Gastroesophageal sphincter (tissue), 4 donors: ENCODE results near the gene KIAA0930. TPM values are rescaled to one million over a fixed set of nuclear protein-coding genes. Genes with fewer than 3 reads are reported as not detected.

ENCODE experiments used
- ATAC-seq: fragments of 150-250 bp; one replicate; pipeline ENCODE4 v1.9.1; 2016; ENCODE audit warnings: mild to moderate bottlenecking, moderate library complexity
- H3K27ac ChIP-seq, 4 donors: fragments of 200-600 bp; sonication (generic) in 3 of 4; 1 replicate in 3 of 4; 2 replicates in 1 of 4; pipeline ENCODE4 v1.5.1; 2016 to 2019
- H3K27me3 ChIP-seq: fragments of 200-600 bp; sonication (generic); one replicate; pipeline ENCODE4 v1.5.1; 2019
- H3K36me3 ChIP-seq, 2 donors: fragments of 200-600 bp; sonication (generic); one replicate each; pipeline ENCODE4 v1.5.1; 2019; ENCODE audit warnings: control low read depth in 1 of 2
- H3K4me1 ChIP-seq, 3 donors: fragments of 200-600 bp; sonication (generic); 1 replicate in 2 of 3; 2 replicates in 1 of 3; pipeline ENCODE4 v1.5.1; 2016 to 2019; ENCODE audit warnings: control low read depth in 2 of 3
- H3K4me3 ChIP-seq, 2 donors: fragments of 200-600 bp; sonication (generic); one replicate each; pipeline ENCODE4 v1.5.1; 2019; ENCODE audit warnings: mild to moderate bottlenecking in 1 of 2, moderate library complexity in 1 of 2
- H3K9me3 ChIP-seq, 3 donors: fragments of 200-600 bp; sonication (generic); one replicate each; pipeline ENCODE4 v1.5.1; 2017 to 2019; ENCODE audit warnings: control low read depth in 2 of 3
- CTCF ChIP-seq, 4 experiments: fragments of 200-600 bp in 2 of 4; fragments of 450-650 bp in 2 of 4; sonication (generic) in 1 of 4; IDR thresholded peaks; one replicate each; pipeline ENCODE4 v1.5.1; 2017 to 2019; ENCODE audit warnings: antibody characterized with exemption in 4 of 4, mild to moderate bottlenecking in 2 of 4, moderate library complexity in 2 of 4
- EP300 ChIP-seq: sonication (generic); formaldehyde crosslinking; IDR thresholded peaks from one replicate; pipeline ENCODE4 v1.6.1; 2017; ENCODE audit warnings: antibody characterized with exemption, mild to moderate bottlenecking
- POLR2A ChIP-seq, 2 donors: fragments of 450-650 bp; IDR thresholded peaks; one replicate each; pipeline ENCODE4 v1.6.1; 2017; ENCODE audit warnings: antibody characterized with exemption in 2 of 2, mild to moderate bottlenecking in 2 of 2, moderate library complexity in 1 of 2
- POLR2AphosphoS5 ChIP-seq: sonication (generic); formaldehyde crosslinking; IDR thresholded peaks from one replicate; pipeline ENCODE4 v1.6.1; 2017; ENCODE audit warnings: antibody characterized with exemption
- WGBS, 2 donors: methylation state at CpG; one replicate each; pipeline ENCODE4 v1.1.5; 2018; ENCODE audit warnings: low coverage in 1 of 2; 5-methylcytosine and 5-hydroxymethylcytosine counted together
- total RNA-seq, 4 donors: library from RNA; depleted of rRNA; stranded (reverse); fragments of >200 nt; gene quantifications; one replicate each; pipeline ENCODE4 v1.1.0, GENCODE V29; 2016

The KIAA0930 gene
- total RNA-seq, 4 donors from 2014 or later = 26.1 to 54.2 (median 37.3) TPM

GRCh38 chr22:45163451-45164269 lies 77.0 kb downstream of the KIAA0930 start, which contains the start of gene NUP50:
NUP50 (plus strand) TSS chr22:45163925; CDS start chr22:45168178, 4,253 bp downstream.
- H3K9me3 ChIP-seq = no peaks in the 10 kb centered on the region
- peak within 1 kb of the TSS; percentile 90 to 93 for H3K4me3 ChIP-seq
- peaks cover 0 to 8% of the 10 kb centered on the region in 2 donors for H3K36me3 ChIP-seq
- peak; percentile 96 for ATAC-seq
- peaks cover 0 to 65% (median 13%) of the 10 kb centered on the region in 3 donors for H3K4me1 ChIP-seq
- TF ChIP-seq POLR2AphosphoS5 (peak; percentile 84), EP300 (no peak), CTCF (IDR thresholded peaks at IDR 0.05) (peak in 2 of 4 experiments; percentile 16 to 28), POLR2A (IDR thresholded peaks at IDR 0.05) (peak; percentile 70 to 75)
- H3K27me3 ChIP-seq = no peaks in the 10 kb centered on the region
- peak within 1 kb of the TSS; percentile 60 to 94 (median 92) for H3K27ac ChIP-seq
- no CpG with 5 or more reads among the region's 100 CpGs for WGBS, 2 donors

GRCh38 chr22:45163099-45163450 lies 77.6 kb downstream of the KIAA0930 start:
- 2 to 3% methylated on average over 6 to 11 of the region's 13 CpGs for WGBS, 2 donors
- Histone ChIP-seq H3K9me3 (no peaks in the 10 kb centered on the region), H3K27ac (peak overlapping the region; percentile 60 to 94 (median 92)), H3K27me3 (no peaks in the 10 kb centered on the region), H3K4me3 (peak overlapping the region; percentile 90 to 93), H3K36me3 (peaks cover 0 to 3% of the 10 kb centered on the region in 2 donors), H3K4me1 (peaks cover 0 to 67% (median 13%) of the 10 kb centered on the region in 3 donors)
- ATAC-seq = peak; percentile 19
- TF ChIP-seq CTCF (IDR thresholded peaks at IDR 0.05) = no peak
- TF ChIP-seq EP300 = no peak
- TF ChIP-seq POLR2A (IDR thresholded peaks at IDR 0.05) = no peak
- no peak for TF ChIP-seq POLR2AphosphoS5

GRCh38 chr22:45162531-45162930 lies 78.2 kb downstream of the KIAA0930 start:
- Histone ChIP-seq H3K27ac (peak overlapping the region in 3 of 4 donors; percentile 43 to 94 (median 92)), H3K4me1 (peaks cover 0 to 67% (median 13%) of the 10 kb centered on the region in 3 donors), H3K27me3 (no peaks in the 10 kb centered on the region), H3K36me3 (peaks cover 0 to 5% of the 10 kb centered on the region in 2 donors), H3K4me3 (peak overlapping the region in 1 of 2 donors; percentile 93), H3K9me3 (no peaks in the 10 kb centered on the region)
- no peak for ATAC-seq
- TF ChIP-seq POLR2A (IDR thresholded peaks at IDR 0.05) (no peak), CTCF (IDR thresholded peaks at IDR 0.05) (no peak), POLR2AphosphoS5 (no peak), EP300 (no peak)
- WGBS, 2 donors = 80 to 89% methylated on average over 3 to 9 of the region's 19 CpGs

GRCh38 chr22:45159652-45160462 lies 80.8 kb downstream of the KIAA0930 start:
- H3K36me3 ChIP-seq = peaks cover 0 to 26% of the 10 kb centered on the region in 2 donors
- TF ChIP-seq CTCF (IDR thresholded peaks at IDR 0.05) = peak in 1 of 4 experiments; percentile 4
- TF ChIP-seq POLR2AphosphoS5 = no peak
- H3K27ac ChIP-seq = peak overlapping the region in 3 of 4 donors; percentile 58 to 62 (median 61)
- WGBS, 2 donors = 53 to 100% methylated on average over 1 to 4 of the region's 5 CpGs
- H3K4me1 ChIP-seq = peaks cover 0 to 41% (median 6%) of the 10 kb centered on the region in 3 donors
- no peaks in the 10 kb centered on the region for H3K27me3 ChIP-seq
- ATAC-seq = no peak
- no peaks in the 10 kb centered on the region for H3K9me3 ChIP-seq
- no peak overlapping the region for H3K4me3 ChIP-seq
